Activated CD8-positive, alpha-beta memory T cell treated with anti-CD3 and anti-CD28 coated beads, Interleukin-2, amount 50 U/mL, for 1 hour (primary cell): Measurements from ENCODE around the gene RAB9A.
"Not testable (repeated sequence)": the region's sequence is repeated elsewhere in the genome, so short reads cannot be mapped to it uniquely, and the experiment has no call there.

Experiments used
- DNase-seq: peaks from one replicate; pipeline ENCODE4 v3.0.0-alpha.2; 2020; ENCODE audit errors: extremely low read depth

RAB9A gene

GRCh38 chrX:13669755-13670154 lies 19.2 kb upstream of the RAB9A start:
- DNase-seq, result not testable (repeated sequence)

GRCh38 chrX:13670197-13670596 lies 18.7 kb upstream of the RAB9A start:
- no peak for DNase-seq

GRCh38 chrX:13673016-13673415 lies 15.9 kb upstream of the RAB9A start:
- no peak for DNase-seq

- no peak for DNase-seq
These were observed 12.0 kb upstream of the RAB9A start for GRCh38 chrX:13676885-13677284.

GRCh38 chrX:13679700-13680099 lies 9.2 kb upstream of the RAB9A start:
- not testable (repeated sequence) for DNase-seq

- no peak for DNase-seq
These were observed 7.3 kb upstream of the RAB9A start for GRCh38 chrX:13681595-13681994.

- no peak for DNase-seq
These were observed 4.6 kb upstream of the RAB9A start for GRCh38 chrX:13684361-13684760.

- DNase-seq, result no peak
These were observed 3.7 kb upstream of the RAB9A start for GRCh38 chrX:13685126-13685763.

GRCh38 chrX:13687203-13687602 lies 1.7 kb upstream of the RAB9A start:
- no peak for DNase-seq

- DNase-seq, result no peak
These were observed 457 bp upstream of the RAB9A start for GRCh38 chrX:13688384-13688957.

- DNase-seq, result no peak
These were observed 848 bp downstream of the RAB9A start for GRCh38 chrX:13689741-13690211.

GRCh38 chrX:13690836-13691235 lies 1.9 kb downstream of the RAB9A start:
- no peak for DNase-seq

- DNase-seq, result no peak
These were observed 3.0 kb downstream of the RAB9A start for GRCh38 chrX:13691841-13692371.

GRCh38 chrX:13692771-13693231 lies 3.9 kb downstream of the RAB9A start:
- no peak for DNase-seq

GRCh38 chrX:13693341-13693961 lies 4.5 kb downstream of the RAB9A start:
- DNase-seq, result no peak

GRCh38 chrX:13694359-13694758 lies 5.4 kb downstream of the RAB9A start:
- DNase-seq, result no peak

- DNase-seq, result no peak
These were observed 6.1 kb downstream of the RAB9A start for GRCh38 chrX:13694983-13695382.

- DNase-seq, result no peak
These were observed 6.7 kb downstream of the RAB9A start for GRCh38 chrX:13695601-13696115.

GRCh38 chrX:13697455-13697854 lies 8.5 kb downstream of the RAB9A start:
- DNase-seq, result no peak

GRCh38 chrX:13697976-13698375 lies 9.0 kb downstream of the RAB9A start:
- no peak for DNase-seq

GRCh38 chrX:13698432-13698831 lies 9.5 kb downstream of the RAB9A start:
- DNase-seq, result no peak

GRCh38 chrX:13699183-13699826 lies 10.4 kb downstream of the RAB9A start:
- no peak for DNase-seq
